ENCODE data around the gene CPEB4.

CPEB4 gene

GRCh38 chr5:173988554-173989431, 100.6 kb downstream of the CPEB4 start, which contains the start of gene C5orf47:
TSS of gene C5orf47 (plus strand) at chr5:173989170. CDS start at chr5:173989264, 94 bp downstream.
- DNase-seq = no peak

GRCh38 chr5:173989432-173990082, 101.4 kb downstream of the CPEB4 start:
- DNase-seq = no peak

DNA sequence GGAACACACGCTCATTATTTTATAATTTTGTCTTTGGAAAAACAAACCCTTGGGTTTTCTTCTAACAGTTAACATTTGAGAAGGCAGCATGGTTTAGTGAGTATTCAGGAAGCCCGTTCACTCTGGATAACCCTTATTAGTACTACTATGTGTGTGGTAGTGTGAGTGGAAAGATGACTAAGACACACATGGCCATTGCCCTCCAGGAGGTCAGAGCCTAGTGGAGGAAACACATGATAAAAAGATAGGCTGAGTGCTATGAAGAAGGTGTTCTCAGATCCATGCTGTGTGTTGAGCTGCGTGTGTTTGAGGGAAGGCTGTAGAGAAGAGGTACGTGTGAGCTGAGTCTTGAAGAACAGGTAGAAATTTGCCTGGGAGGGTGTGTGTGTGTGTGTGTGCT, 109.2 kb downstream of the CPEB4 start:
- DNase-seq = no peak

- no peak for DNase-seq
Measured at GRCh38 chr5:173998531-173998930, 110.4 kb downstream of the CPEB4 start.

DNA sequence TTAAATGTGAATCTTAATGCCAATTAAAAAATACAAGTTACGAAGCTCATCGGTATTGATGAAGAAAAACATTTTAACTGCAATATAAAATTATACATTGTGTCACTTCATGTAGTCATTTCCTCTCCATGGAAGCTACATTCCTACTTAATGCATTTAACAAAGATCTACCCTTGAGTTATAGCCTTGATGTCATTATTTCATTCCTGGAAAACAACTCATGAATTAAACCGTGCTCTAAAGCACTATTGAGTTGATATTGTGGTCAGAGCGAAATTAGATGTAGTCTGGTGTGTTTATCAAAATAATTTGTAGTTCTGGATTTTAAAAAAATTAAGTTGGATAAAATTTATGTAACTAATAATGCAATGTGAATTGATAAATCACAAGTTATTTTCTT, 111.9 kb downstream of the CPEB4 start:
- DNase-seq = no peak

DNA sequence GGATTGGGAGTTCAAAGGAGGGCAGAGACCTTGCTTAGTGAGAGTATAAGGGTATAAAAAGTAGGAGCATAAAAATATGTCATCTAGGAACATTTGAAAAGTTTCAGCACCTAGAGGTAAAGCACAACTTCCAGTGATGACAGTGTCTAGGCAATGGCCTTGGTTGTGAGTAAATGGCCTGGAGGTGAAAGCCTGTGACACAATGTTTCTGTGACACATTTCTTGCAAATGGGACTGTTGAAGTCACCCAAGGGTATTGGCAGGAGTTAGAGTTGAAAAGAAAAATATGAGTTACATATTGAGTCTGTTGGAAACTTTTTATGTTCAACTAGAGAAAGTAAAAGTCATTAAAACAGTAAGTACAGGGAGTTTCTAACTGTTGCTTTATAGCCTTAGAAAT, 115.6 kb downstream of the CPEB4 start:
- DNase-seq = no peak

DNA sequence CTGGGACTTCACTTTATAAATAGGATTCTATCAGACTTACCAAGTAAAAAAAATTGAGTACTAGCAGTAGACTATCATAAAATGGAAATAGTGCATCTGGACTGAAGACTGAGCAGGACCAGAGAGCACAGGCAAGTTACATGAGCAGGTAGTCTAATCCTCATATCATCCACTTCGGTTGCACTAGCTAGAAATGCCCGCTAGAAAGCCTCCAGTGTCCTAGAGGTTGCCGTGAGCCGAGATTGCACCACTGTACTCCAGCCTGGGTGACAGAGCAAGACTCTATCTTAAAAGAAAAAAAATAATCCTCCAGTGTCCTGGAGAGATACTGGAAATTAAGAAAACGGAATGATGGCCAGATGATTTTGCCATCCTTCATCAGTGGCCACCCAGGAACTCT, 120.8 kb downstream of the CPEB4 start:
- no peak for DNase-seq

DNA sequence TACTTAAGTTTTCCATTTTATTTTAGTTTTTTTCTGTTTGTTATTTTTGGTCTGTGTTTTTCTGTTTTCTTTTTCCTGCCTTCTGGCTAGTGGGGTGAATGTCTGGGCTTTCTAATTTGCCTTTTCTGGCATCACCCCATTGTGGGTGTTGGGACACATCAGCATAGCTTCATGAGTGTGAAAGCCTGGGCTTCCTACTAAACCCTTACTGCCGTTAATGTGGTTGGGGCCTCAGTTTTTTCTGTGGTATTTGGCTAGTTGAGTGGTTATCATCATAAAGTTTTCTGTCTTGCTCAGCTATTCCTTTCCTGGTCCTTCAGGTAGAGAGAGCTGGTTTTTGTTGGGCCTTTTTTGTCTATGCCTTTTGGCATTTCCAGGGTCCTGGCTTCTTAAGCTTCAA, 122.2 kb downstream of the CPEB4 start:
- DNase-seq = no peak

GRCh38 chr5:174011441-174011840, 123.3 kb downstream of the CPEB4 start:
- DNase-seq = no peak
